ENCODE measurements around the gene KIF20A.
A peak's percentile ranks its signal among the peaks of the same experiment; 100 is the strongest.
"Not testable (repeated sequence)": the region's sequence is repeated elsewhere in the genome, so short reads cannot be mapped to it uniquely, and the experiment has no call there.

The KIF20A gene

GRCh38 chr5:138188626-138189025 is 9.7 kb downstream of the KIF20A start:
- no peak for DNase-seq

DNA sequence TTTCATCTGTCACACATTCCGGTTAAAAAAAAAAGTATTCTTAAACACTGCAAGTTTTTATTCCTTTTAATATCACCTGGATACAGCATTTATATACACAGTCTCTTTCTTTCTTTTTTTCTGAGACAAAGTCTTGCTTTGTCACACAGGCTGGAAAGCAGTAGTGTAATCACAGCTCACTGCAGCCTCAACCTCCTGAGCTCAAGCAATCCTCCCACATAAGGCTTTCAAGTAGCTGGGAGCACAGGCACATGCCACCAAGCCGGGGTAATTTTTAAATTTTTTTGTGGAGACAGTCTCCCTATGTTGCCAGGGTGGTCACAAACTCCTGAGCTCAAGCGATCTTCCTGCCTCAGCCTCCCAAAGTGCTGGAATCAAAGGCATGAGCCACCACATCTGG is 13.9 kb downstream of the KIF20A start:
- no peak for DNase-seq

- DNase-seq, result not testable (repeated sequence)
Measured at GRCh38 chr5:138193859-138194258, 14.9 kb downstream of the KIF20A start.

GRCh38 chr5:138210985-138211384 is 32.1 kb downstream of the KIF20A start:
- DNase-seq, result no peak

GRCh38 chr5:138212828-138213160 is 33.9 kb downstream of the KIF20A start:
- DNase-seq, result no peak

DNA sequence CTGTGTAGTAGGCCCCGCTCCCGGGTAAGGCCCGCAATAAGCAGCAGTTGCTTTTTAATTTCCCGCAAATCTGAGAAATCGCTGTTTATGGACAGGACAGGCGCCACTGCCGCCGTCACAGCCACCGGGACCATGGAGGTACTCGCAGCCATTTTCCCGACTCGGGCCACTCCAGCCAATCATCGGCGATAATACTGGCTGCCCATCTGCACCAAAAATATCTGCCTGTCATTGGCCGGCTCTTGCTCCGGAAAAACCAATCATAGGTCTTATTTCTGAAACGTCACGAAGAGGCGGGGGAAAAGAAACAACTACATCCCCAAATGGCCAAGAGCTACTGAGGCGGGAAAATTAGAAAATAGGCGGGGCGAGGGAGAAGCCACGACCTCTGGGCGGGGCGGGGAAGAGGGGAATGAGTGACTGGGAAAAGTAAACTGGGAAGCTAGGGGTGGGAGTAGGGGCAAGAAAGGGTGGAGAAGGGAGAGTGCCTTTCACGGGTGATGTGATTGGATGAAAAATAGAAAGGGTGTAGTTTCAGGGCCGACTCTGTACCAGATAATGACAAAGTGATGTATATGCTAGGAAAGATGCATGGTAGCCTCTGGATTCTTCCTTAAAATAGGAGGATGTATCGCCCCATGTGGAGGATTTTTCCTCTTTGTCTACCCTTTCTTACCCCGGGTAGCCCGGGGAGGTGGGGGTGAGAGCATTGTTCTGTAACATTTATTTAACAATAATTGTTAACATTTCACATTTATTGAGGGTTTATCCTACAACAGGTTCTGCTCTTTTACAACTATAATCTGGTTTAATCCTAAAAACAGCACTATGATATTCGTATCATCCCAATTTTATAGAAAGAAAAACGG is 34.5 kb downstream of the KIF20A start, which contains the start of gene CDC23:
TSS of gene CDC23 (minus strand) at position 163 of the 869 bp plus-strand sequence. CDS start at position 152, 11 bp downstream.
- peak; percentile 97 for DNase-seq

- DNase-seq, result no peak
Measured at GRCh38 chr5:138216799-138217198, 37.9 kb downstream of the KIF20A start.

- DNase-seq, result no peak
Measured at GRCh38 chr5:138223532-138223931, 44.6 kb downstream of the KIF20A start.

DNA sequence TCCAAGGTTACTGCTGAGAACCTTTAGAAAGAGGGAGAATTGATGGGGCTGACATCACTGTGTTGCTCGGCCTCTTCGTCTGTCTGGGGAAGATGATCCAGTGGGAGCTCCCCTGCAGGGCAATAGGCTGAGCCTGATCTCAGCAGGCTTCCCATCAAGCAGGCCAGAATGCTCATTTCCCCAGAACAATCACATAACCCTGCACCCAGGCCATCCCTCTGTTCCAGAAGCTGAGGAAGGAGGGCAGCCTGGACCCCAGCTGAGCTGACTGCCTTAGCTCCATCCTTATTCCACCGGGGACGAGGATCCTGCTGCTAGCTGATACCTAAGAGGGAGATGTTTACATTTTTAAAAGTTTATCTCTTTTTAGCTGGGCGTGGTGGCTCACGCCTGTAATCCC is 45.8 kb downstream of the KIF20A start:
- no peak for DNase-seq

GRCh38 chr5:138226910-138227309 is 48.0 kb downstream of the KIF20A start:
- DNase-seq, result no peak

DNA sequence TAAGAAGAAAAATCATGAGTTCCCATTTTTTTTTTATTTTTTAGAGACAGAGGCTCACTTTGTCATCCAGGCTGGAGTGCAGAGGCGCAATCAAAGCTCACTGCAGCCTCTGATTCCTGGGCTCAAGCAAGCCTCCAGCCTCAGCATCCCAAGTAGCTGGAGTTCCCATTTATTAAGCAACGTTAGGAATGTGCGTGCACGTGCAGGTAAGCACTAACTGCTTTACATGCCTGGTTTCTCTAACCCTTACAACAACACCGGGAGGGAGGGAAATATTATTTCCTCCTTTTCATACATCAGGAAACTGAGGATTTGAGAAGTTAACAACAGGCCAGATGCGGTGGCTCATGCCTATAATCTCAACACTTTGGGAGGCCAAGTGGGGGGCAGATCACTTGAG is 50.5 kb downstream of the KIF20A start:
- no peak for DNase-seq

DNA sequence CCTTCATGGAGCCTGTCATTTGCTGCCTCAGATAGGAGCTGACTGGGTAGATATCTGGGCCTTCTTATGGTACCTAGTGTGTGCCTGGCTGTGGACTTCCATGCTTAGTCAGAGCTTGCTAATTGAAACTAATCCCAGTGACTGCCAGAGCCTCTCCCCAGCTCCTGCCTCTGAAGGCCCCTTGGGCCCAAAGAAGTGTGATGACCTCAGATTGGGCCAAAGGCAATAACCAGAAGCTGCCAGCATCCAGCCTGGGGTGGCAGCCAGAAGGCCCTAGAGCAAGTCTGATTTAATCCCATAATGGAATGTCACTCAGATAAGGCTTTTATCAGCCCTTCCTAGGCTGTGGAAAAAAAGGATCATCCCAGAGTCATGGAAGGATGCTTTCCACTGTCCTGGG is 51.3 kb downstream of the KIF20A start:
- no peak for DNase-seq

- DNase-seq, result no peak
Measured at GRCh38 chr5:138230981-138231589, 52.2 kb downstream of the KIF20A start.

DNA sequence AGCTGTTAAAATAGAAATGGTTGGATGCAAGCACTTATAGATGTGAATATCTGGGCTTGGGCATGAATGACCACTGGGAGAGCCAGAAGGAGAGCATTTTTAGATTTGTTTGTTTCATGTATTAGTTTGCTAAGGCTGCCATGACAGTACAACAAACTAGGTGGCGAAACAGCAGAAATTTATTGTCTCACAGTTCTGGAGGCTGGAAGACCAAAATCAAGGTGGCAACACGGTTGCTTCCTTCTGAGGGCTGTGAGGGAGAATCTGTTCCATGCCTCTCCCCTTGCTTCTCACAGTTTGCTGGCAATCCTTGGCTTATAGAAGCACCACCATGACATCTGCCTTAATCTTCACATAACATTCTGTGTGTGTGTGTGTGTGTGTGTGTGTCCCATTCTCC is 54.4 kb downstream of the KIF20A start:
- DNase-seq, result no peak

GRCh38 chr5:138234651-138235050 is 55.7 kb downstream of the KIF20A start:
- no peak for DNase-seq

Measured in AML-193 (cell line).